GM12801 (cell line): Measurements from ENCODE around the gene KLHL5.

Experiments
- CTCF ChIP-seq: IDR thresholded peaks from one replicate; pipeline ENCODE4 v1.5.1; 2011; ENCODE audit warnings: control low read depth; ENCODE audit not compliant: insufficient read length; ENCODE audit errors: extremely low read depth

The KLHL5 gene

DNA sequence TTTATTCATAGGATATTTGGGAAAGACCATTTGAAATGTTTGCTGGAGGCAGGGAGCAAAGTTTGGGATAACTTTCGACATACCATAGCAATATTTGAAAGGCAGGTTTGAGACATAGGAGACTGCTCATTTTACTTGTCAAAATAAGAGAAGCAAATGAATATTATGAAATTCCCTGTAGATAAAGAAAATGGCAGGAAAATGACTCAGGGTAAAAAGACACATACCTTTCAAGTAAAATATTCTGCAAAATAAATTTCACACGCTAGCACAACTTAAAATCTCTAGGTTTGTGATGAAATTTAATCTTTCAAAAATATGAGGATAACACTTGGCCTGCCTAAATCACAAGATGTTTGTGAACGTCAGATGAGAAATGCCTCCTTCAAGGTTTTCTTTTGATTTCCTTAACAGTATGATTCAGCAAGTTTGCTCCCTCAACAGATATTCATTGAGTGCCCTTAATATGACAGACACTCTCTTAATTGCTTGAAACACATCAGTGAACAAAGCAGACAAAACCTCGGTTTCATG, 36.4 kb upstream of the KLHL5 start:
- no peak for TF ChIP-seq CTCF

DNA sequence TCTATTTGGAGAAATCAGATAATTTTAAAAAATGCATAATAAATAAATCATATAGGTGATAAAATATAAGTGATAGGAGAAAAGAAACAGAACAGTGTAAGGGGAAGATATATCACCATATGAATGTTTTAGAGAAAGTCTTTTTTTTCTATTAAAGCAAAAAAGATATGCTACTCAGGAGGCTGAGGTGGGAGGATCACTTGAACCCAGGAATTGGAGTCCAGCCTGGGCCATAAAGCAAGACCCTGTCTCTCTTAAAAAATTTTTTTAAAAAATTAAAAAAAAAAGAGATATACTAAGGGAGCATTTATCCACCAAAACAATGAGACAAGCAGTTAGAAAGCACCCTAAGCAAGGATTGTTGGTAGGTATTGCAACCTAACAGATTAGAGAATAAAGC, 35.9 kb upstream of the KLHL5 start:
- no peak for TF ChIP-seq CTCF

DNA sequence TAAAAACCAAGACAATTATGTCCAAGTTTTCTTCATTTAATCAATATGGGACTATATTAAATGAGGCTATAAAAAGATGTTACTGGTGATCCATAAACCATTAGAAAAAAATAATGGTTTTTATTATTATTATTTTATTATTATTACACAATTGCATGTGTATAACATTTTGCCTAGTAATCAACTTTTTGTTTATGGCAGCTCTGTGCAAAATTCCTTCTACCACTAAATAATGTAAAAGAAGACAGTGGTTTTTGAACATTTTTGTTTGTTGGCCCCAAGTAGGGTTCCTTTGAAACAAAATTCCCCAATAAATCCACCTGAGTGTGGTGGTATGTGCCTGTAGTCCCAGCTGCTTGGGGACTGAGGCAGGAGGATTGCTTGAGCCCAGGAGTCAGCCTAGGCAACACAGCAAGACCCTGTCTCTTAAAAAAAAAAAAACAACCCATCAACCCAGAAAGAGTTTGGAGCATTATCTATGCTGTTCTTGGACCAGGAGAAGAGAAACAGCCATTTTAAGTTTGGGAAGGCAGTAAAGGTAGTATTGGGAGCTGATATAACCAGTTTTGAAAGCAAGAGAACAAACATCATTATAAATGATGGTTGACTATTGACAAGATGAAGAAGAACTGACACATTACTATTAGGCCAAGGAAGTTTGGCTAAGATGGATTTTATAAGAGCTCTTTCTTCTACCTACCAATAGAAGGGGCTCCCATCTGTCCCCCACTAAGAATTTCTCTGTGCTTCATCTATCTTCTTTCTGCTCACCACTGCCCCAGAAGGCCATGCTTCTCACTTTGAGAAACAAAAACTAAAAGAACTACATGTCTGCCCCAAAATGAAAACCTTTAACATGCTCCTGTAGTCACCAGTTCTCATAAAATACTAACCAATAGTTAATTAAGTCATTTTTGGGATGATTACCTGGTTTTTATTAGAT, 32.0 kb upstream of the KLHL5 start:
- no peak for TF ChIP-seq CTCF

DNA sequence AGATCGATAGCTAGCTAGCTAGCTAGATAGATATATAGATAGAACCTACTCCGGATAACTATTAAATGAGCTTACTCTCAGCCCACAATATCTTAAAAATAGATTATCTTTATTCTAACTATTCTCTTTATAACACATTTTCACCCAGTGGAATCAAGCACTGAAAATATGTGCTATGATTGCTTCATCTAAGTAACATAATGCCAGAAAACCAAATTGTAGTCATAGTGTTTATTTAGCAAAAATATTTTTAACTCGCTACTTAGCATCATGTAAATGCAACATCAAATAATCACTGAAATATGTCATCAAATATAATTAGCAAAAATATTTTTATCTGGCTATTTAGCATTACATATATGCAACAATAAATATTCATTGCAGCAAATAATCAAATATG, 31.3 kb upstream of the KLHL5 start:
- TF ChIP-seq CTCF, result no peak

DNA sequence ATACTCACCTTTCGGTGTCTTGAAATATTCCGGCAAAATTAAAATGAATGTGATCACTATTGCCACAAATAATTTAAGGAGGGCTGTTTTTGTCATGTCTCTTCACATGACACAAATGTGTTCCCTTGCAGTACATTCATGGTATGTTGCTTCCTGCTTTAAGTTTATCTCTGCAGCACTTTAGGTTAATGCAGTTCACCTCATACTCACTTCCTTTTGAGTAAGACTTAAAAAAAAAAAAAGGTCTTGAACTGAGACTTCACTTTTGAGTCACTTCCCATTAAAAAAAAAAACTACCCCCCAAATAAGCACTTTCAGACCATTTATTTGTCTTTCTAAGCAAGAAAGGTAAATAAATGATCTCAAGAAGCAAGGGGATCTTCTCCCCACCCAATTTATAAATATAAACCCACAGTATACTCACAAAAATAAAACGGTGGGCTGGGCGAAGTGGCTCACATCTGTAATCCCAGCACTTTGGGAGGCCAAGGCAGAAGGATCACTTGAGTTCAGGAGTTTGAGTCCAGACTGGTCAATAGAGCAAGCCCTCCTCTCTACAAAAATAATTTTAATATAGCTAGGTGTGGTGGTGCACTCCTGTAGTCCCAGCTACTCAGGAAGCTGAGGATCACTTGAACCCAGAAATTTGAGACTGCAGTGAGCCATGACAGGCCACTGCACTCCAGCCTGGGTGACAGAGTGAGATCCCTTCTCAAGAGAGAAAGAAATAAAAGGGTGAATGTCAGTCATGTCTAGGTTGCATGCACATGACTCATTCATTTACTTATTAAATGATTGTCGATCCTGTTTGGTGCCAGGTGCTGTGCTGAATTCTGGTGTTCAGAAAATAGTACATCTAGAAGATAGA, 29.6 kb upstream of the KLHL5 start, which contains the start of gene TMEM156:
Gene TMEM156, minus strand, starts transcription at position 192 of the 868 bp plus-strand sequence. Its CDS starts 96 bp downstream, at position 96.
- TF ChIP-seq CTCF, result no peak

DNA sequence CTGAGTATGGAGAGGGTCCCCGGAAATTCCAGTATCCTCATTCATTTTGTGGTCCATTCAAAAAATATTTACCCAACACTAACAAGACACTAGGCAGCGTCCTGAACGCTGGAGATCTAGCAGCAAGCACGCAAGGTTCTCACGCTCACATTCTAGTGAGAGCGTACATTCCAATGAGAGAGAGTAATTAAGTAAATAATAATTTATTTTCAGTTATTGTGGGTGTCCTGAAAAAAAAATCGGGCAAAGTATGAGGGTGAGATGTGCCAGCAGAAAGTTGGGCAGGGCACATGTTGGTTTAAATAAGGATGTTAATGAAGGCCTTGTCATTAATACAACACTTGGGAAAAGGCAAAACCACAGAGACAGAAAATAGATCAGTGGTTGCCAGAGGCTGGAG, 25.9 kb upstream of the KLHL5 start:
- TF ChIP-seq CTCF, result no peak

GRCh38 chr4:39037491-39037825, 24.6 kb upstream of the KLHL5 start:
- no peak for TF ChIP-seq CTCF
